GM19328 (cell line): ENCODE data around the gene HHIPL1.
"Not testable (repeated sequence)": the region's sequence is repeated elsewhere in the genome, so short reads cannot be mapped to it uniquely, and the experiment has no call there.

Experiments used
- ATAC-seq: cut with Tn5 transposase; IDR thresholded peaks from one replicate; pipeline ENCODE4 v1.9.1; 2021; ENCODE audit warnings: mild to moderate bottlenecking, moderate library complexity; ENCODE audit not compliant: unreplicated experiment

The HHIPL1 gene

DNA sequence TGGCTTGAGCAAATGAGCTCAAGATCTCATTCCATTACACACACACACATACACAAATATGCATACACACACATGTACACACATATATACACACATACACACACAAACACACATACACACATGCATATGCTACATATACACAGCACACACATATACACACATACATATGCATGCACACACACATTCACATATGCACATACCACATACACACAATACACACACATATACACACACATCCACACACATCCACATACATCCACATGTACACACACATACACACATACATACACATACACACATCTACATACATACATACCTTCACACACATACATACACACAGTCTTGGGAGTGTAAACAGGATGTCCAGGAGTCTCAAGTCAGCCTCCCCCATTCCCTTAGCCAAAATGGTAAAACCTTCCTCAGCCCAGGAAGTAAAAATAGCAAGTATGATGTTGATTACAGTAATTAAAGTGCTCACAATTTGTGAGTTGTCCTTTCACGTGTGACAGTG lies 12.8 kb downstream of the HHIPL1 start:
- no peak for ATAC-seq

- no peak for ATAC-seq
These were observed 13.4 kb downstream of the HHIPL1 start for GRCh38 chr14:99658218-99658845.

GRCh38 chr14:99659333-99659741 lies 14.4 kb downstream of the HHIPL1 start:
- no peak for ATAC-seq

DNA sequence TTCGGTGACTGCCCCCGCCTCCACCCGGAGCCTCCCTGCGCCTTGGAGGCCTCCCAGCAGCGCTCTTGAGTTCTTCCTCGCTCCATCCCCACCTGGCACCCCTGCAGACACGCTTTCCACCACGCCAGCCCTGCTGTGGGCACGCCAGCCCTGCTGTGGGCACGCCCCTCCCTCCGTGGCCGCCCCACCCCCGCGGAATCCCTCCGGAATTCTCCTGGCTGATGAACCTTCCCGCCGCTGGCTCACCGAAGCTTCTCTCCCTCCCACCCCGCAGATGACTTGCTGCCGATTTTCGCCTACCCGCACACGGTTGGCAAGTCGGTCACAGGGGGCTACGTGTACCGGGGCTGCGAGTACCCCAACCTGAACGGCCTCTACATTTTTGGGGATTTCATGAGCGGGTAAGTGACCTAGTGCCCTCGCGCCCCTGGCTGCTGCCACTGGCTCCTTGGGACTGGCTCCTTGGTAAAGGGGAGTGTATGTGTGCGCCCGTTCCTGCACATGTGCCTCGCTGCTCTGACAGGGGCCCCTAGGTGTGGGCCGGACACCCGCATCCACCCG lies 15.2 kb downstream of the HHIPL1 start:
- ATAC-seq, result no peak

GRCh38 chr14:99660794-99661193 lies 15.9 kb downstream of the HHIPL1 start:
- ATAC-seq, result no peak

GRCh38 chr14:99661206-99661605 lies 16.3 kb downstream of the HHIPL1 start:
- not testable (repeated sequence) for ATAC-seq

DNA sequence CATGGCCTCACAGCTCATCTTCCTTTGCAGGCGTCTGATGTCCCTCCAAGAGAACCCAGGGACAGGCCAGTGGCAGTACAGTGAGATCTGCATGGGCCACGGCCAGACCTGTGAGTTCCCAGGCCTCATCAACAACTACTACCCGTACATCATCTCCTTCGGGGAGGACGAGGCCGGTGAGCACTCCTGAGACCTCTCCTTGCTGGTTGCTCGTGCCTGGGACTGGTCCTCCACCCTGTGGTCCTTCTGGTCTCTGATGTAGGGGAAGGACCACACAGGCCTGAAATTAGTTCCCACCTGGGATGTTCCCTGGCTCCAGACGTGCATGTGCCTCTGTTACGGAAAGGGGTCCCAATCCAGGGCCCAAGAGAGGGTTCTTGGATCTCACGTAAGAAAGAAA lies 17.9 kb downstream of the HHIPL1 start:
- no peak for ATAC-seq

GRCh38 chr14:99663386-99664057 lies 18.6 kb downstream of the HHIPL1 start:
- ATAC-seq, result no peak

DNA sequence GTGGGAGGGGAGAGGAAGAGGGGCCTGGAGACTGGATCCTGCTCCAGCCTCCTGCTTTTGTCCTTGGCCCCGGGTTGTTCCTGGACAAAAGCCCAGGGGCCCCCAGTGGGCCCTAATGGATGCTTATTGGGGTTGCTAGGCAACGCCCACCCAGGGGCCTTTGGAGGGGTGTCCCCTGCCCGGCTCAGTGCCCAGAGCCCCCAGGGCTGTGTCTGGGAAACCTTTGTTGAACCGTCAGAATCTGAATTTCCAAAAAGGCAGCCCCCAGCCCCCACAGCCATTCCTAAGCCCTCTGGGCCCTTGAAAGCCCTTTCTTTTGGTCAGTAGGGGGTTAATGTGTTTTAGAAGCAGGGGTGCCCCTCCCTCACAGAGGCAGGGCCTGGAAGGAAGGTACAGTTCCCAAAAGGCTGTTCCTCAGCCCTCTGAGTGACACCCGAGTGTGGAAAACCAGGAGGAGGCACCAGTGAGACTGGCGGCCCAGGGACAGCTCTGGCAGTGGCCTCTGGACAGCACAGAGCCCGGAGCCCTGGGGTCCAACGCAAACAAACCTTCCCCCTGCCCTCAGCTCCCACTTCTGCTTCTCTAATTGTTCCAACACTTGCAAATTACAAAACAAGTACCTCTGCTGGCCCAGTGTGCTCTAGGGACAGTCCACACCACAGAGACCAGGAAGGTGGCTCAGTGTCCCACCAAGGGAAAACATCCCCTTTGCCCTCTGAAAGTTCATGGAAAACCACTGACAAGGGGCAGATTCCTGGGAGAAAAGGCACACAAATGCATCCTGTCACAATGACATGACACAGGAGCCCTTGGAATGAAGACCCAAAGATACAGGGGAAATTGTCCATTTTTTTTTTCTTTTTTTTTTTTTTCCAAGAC lies 19.4 kb downstream of the HHIPL1 start:
- ATAC-seq, result no peak

DNA sequence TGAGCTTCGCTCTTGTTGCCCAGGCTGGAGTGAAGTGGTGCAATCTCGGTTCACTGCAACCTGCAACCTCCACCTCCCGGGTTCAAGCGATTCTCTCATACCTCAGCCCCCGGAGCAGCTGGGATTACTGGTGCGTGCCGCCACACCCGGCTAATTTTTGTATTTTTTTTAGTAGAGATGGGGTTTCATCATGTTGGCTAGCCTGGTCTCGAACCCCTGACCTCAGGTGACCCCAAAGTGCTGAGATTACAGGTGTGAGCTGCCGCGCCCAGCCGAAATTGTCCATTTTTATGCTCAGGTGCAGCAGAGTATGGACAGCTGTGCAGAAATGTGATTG lies 20.0 kb downstream of the HHIPL1 start:
- ATAC-seq, result no peak

DNA sequence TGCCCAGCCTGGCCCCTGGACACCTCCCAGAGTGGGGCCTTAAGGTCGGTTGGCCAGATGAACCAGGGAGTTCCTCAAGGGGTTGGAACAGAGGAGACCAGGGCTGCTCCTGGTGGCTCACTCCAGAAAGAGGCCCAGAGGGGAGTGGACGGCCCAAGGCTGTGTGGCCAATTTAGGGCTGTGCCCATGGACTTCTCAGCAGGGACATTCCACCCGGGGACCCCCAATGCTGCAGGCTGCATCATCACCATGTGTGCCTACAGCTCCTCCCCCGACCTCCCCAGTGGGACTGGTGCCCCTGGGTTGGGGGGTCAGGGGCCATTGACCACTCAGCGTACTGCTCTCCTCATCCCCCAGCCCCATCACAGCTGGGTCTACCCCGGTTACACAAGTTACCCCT lies 21.6 kb downstream of the HHIPL1 start:
- no peak for ATAC-seq

DNA sequence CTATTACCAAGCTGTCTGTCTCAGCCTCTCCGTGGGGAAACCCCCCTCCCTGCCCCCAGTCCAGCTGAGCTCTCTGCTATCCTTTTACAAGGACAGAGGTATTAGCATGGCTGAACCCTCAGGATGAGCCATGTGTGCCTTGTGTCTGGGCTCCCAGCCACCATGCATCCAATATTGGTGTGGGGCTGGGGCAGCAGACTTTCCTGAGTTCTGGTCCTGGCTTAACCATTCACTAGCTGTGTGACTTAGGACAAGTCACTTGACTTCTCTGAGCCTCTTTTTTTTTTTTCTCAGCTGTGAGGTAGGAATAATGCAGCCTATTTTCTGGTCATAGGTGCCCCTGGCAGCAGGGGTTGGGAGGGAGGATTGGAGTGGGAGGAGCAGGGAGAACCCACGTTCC lies 22.1 kb downstream of the HHIPL1 start:
- no peak for ATAC-seq

DNA sequence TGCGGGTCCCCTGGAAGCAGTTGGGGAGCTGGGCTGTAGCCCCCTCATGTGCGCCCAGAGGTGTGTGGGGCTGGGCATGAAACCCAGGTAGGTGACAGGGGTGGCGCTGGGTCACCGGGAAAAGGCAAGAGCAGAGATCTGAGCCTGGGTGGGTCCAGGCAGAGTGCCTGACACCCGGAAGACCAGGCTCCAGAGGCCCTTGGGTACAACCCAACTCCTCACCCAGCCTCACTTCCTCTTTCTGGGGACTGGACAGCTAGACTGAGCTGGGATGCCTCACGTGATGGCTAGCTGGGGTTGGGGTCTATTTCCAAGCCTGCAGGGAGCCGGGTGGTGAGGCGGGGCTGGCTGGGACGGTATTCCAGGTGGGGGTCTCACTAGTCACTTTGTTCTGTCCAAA lies 22.9 kb downstream of the HHIPL1 start:
- no peak for ATAC-seq

- no peak for ATAC-seq
These were observed 23.7 kb downstream of the HHIPL1 start for GRCh38 chr14:99668307-99669295.

GRCh38 chr14:99670361-99671234 lies 25.7 kb downstream of the HHIPL1 start:
- ATAC-seq, result no peak

- no peak for ATAC-seq
These were observed 26.6 kb downstream of the HHIPL1 start for GRCh38 chr14:99671235-99672224.

DNA sequence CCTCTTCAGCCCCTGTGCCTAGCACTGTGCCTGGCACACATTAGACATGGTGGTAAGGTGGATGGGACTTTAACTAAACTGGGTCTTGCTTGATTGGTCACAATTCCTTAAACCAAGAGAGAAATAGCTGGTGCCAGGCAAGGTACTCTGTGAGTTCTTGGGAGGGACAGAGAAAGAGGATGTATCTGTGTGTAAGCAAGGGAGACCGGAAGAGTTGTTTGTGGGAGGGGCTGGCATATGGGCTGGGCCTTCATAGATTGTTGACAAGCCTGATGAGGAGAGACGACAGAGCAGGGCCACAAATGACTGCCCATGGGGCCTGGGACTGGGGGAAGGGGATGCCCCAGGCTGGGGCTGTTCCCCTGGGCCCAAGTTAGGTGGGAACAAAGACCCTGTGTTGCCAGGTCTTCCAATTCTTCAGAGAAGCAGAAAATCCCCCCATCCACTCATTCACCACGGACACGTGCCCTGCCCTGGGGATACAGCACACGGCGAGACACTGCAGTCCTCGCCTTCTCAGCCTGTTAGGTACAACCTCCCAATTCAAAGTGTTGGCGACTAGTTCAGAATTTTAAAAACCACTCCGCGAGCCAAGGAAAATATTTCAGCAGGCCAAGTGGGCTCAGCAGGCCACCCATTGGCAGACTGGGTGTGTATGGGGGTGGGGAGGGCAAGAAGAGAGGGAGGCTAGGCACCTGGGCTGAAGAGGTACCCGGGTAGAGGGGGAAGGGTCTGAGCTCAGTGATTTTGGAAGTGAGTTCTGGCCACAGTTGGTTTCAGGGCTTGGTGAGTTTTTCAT lies 27.8 kb downstream of the HHIPL1 start:
- peak; percentile 57 for ATAC-seq
